ENCODE data around the gene COPZ1.

Gene COPZ1

GRCh38 chr12:54356228-54356627 is 31.3 kb downstream of the COPZ1 start:
- no peak overlapping the region for H3K23ac ChIP-seq (ENCODE audit: low read depth, low read length, poor library complexity)
- no peak overlapping the region for H3K4ac ChIP-seq (ENCODE audit: low read length)
- no peaks in the 10 kb centered on the region for H3K27me3 ChIP-seq (ENCODE audit: control insufficient read depth in 3 of 3, insufficient read depth in 3 of 3, low read depth in 1 of 3, low read length in 3 of 3)
- no peak overlapping the region for H4K91ac ChIP-seq (ENCODE audit: low read depth, low read length, poor library complexity)
- H3K9me3 ChIP-seq (replicated peaks in 1 of 2; ENCODE audit: control insufficient read depth in 2 of 2, insufficient read depth in 1 of 2, low read depth in 1 of 2, low read length in 2 of 2), result no peaks in the 10 kb centered on the region
- H2BK5ac ChIP-seq (ENCODE audit: low read length), result peak overlapping the region; percentile 31
- H4K8ac ChIP-seq (ENCODE audit: low read depth, low read length), result no peak overlapping the region
- DNase-seq (ENCODE audit: low spot score), result no peak
- H2BK120ac ChIP-seq (ENCODE audit: low read depth, low read length), result peak overlapping the region; percentile 57
- peaks cover 63 to 81% of the 10 kb centered on the region in 2 donors for H3K4me1 ChIP-seq (ENCODE audit: control insufficient read depth in 2 of 2, insufficient read depth in 1 of 2, low read depth in 1 of 2, low read length in 2 of 2)
- H2BK15ac ChIP-seq (ENCODE audit: low read length), result peak overlapping the region; percentile 59
- H3K4me3 ChIP-seq (ENCODE audit: low read length in 2 of 2), result no peak overlapping the region
- peak overlapping the region; percentile 89 for H3K18ac ChIP-seq (ENCODE audit: low read length)
- H2AFZ ChIP-seq (ENCODE audit: low read length), result no peak overlapping the region
- peaks cover 0 to 4% of the 10 kb centered on the region in 2 donors for H3K36me3 ChIP-seq (replicated peaks in 1 of 2; ENCODE audit: control insufficient read depth in 2 of 2, insufficient read depth in 2 of 2, low read length in 2 of 2)
- H3K79me1 ChIP-seq (ENCODE audit: low read depth, low read length), result no peaks in the 10 kb centered on the region
- H3K9ac ChIP-seq (ENCODE audit: low read depth, low read length, poor library complexity), result no peak overlapping the region
- peak overlapping the region; percentile 93 for H3K27ac ChIP-seq (replicated peaks; ENCODE audit: low read length)
- H2BK12ac ChIP-seq (ENCODE audit: low read length), result no peak overlapping the region
- H3K4me2 ChIP-seq (ENCODE audit: insufficient read depth, low read length, poor library complexity, severe bottlenecking), result peak overlapping the region; percentile 38
- peak overlapping the region; percentile 77 for H2AK5ac ChIP-seq (ENCODE audit: low read depth, low read length)
- no peak overlapping the region for H3K14ac ChIP-seq (ENCODE audit: low read length)
- no CpG with 5 or more reads among the region's 3 CpGs for whole genome bisulfite sequencing, 2 donors (ENCODE audit: extremely low coverage in 2 of 2, insufficient read length in 2 of 2, insufficient replicate concordance in 1 of 2)

GRCh38 chr12:54356951-54357356 is 32.0 kb downstream of the COPZ1 start:
- no peaks in the 10 kb centered on the region for H3K36me3 ChIP-seq (replicated peaks in 1 of 2; ENCODE audit: control insufficient read depth in 2 of 2, insufficient read depth in 2 of 2, low read length in 2 of 2)
- H3K14ac ChIP-seq (ENCODE audit: low read length), result no peak overlapping the region
- H3K27me3 ChIP-seq (ENCODE audit: control insufficient read depth in 3 of 3, insufficient read depth in 3 of 3, low read depth in 1 of 3, low read length in 3 of 3), result no peaks in the 10 kb centered on the region
- H4K8ac ChIP-seq (ENCODE audit: low read depth, low read length), result no peak overlapping the region
- no peak overlapping the region for H2AFZ ChIP-seq (ENCODE audit: low read length)
- no peaks in the 10 kb centered on the region for H3K79me1 ChIP-seq (ENCODE audit: low read depth, low read length)
- peak overlapping the region; percentile 44 for H4K91ac ChIP-seq (ENCODE audit: low read depth, low read length, poor library complexity)
- H3K9me3 ChIP-seq (replicated peaks in 1 of 2; ENCODE audit: control insufficient read depth in 2 of 2, insufficient read depth in 1 of 2, low read depth in 1 of 2, low read length in 2 of 2), result no peaks in the 10 kb centered on the region
- WGBS, 2 donors (ENCODE audit: extremely low coverage in 2 of 2, insufficient read length in 2 of 2, insufficient replicate concordance in 1 of 2), result no CpG with 5 or more reads among the region's 4 CpGs
- H2BK12ac ChIP-seq (ENCODE audit: low read length), result peak overlapping the region; percentile 35
- H3K4me1 ChIP-seq (ENCODE audit: control insufficient read depth in 2 of 2, insufficient read depth in 1 of 2, low read depth in 1 of 2, low read length in 2 of 2), result peaks cover 57 to 74% of the 10 kb centered on the region in 2 donors
- peak overlapping the region; percentile 18 for H3K4me2 ChIP-seq (ENCODE audit: insufficient read depth, low read length, poor library complexity, severe bottlenecking)
- H3K4ac ChIP-seq (ENCODE audit: low read length), result no peak overlapping the region
- H3K23ac ChIP-seq (ENCODE audit: low read depth, low read length, poor library complexity), result no peak overlapping the region
- peak overlapping the region; percentile 93 for H3K27ac ChIP-seq (replicated peaks; ENCODE audit: low read length)
- peak overlapping the region; percentile 89 for H3K18ac ChIP-seq (ENCODE audit: low read length)
- H3K4me3 ChIP-seq (ENCODE audit: low read length in 2 of 2), result peak overlapping the region in 1 of 2 donors; percentile 52
- peak overlapping the region; percentile 3 for H2AK5ac ChIP-seq (ENCODE audit: low read depth, low read length)
- peak overlapping the region; percentile 31 for H2BK5ac ChIP-seq (ENCODE audit: low read length)
- H2BK120ac ChIP-seq (ENCODE audit: low read depth, low read length), result peak overlapping the region; percentile 57
- H3K9ac ChIP-seq (ENCODE audit: low read depth, low read length, poor library complexity), result no peak overlapping the region
- H2BK15ac ChIP-seq (ENCODE audit: low read length), result no peak overlapping the region
- no peak for DNase-seq (ENCODE audit: low spot score)

- Histone ChIP-seq H3K18ac (ENCODE audit: low read length) (peak overlapping the region; percentile 69), H4K8ac (ENCODE audit: low read depth, low read length) (no peak overlapping the region), H3K23ac (ENCODE audit: low read depth, low read length, poor library complexity) (no peak overlapping the region), H3K4ac (ENCODE audit: low read length) (no peak overlapping the region), H3K36me3 (replicated peaks in 1 of 2; ENCODE audit: control insufficient read depth in 2 of 2, insufficient read depth in 2 of 2, low read length in 2 of 2) (no peaks in the 10 kb centered on the region), H2AFZ (ENCODE audit: low read length) (no peak overlapping the region), H3K9ac (ENCODE audit: low read depth, low read length, poor library complexity) (no peak overlapping the region), H4K91ac (ENCODE audit: low read depth, low read length, poor library complexity) (no peak overlapping the region), H3K79me1 (ENCODE audit: low read depth, low read length) (no peaks in the 10 kb centered on the region), H3K14ac (ENCODE audit: low read length) (no peak overlapping the region), H2BK15ac (ENCODE audit: low read length) (no peak overlapping the region), H3K27ac (replicated peaks; ENCODE audit: low read length) (peak overlapping the region; percentile 93), H2BK5ac (ENCODE audit: low read length) (peak overlapping the region; percentile 31), H3K27me3 (ENCODE audit: control insufficient read depth in 3 of 3, insufficient read depth in 3 of 3, low read depth in 1 of 3, low read length in 3 of 3) (no peaks in the 10 kb centered on the region), H3K4me1 (ENCODE audit: control insufficient read depth in 2 of 2, insufficient read depth in 1 of 2, low read depth in 1 of 2, low read length in 2 of 2) (peaks cover 54 to 71% of the 10 kb centered on the region in 2 donors), H3K4me3 (ENCODE audit: low read length in 2 of 2) (peak overlapping the region in 1 of 2 donors; percentile 52), H2BK120ac (ENCODE audit: low read depth, low read length) (no peak overlapping the region), H3K9me3 (replicated peaks in 1 of 2; ENCODE audit: control insufficient read depth in 2 of 2, insufficient read depth in 1 of 2, low read depth in 1 of 2, low read length in 2 of 2) (no peaks in the 10 kb centered on the region), H3K4me2 (ENCODE audit: insufficient read depth, low read length, poor library complexity, severe bottlenecking) (peak overlapping the region; percentile 53), H2AK5ac (ENCODE audit: low read depth, low read length) (peak overlapping the region; percentile 3), H2BK12ac (ENCODE audit: low read length) (no peak overlapping the region)
- DNase-seq (ENCODE audit: low spot score), result no peak
- WGBS, 2 donors (ENCODE audit: extremely low coverage in 2 of 2, insufficient read length in 2 of 2, insufficient replicate concordance in 1 of 2), result no CpG with 5 or more reads among the region's 2 CpGs
These were observed 32.7 kb downstream of the COPZ1 start for GRCh38 chr12:54357506-54358190.

- Histone ChIP-seq H3K14ac (ENCODE audit: low read length) (no peak overlapping the region), H3K4ac (ENCODE audit: low read length) (no peak overlapping the region), H2BK120ac (ENCODE audit: low read depth, low read length) (no peak overlapping the region), H3K9me3 (replicated peaks in 1 of 2; ENCODE audit: control insufficient read depth in 2 of 2, insufficient read depth in 1 of 2, low read depth in 1 of 2, low read length in 2 of 2) (no peaks in the 10 kb centered on the region), H3K27ac (replicated peaks; ENCODE audit: low read length) (peak overlapping the region; percentile 93), H2AK5ac (ENCODE audit: low read depth, low read length) (peak overlapping the region; percentile 9), H4K8ac (ENCODE audit: low read depth, low read length) (no peak overlapping the region), H2BK12ac (ENCODE audit: low read length) (no peak overlapping the region), H3K18ac (ENCODE audit: low read length) (peak overlapping the region; percentile 69), H2BK5ac (ENCODE audit: low read length) (no peak overlapping the region), H4K91ac (ENCODE audit: low read depth, low read length, poor library complexity) (no peak overlapping the region), H3K27me3 (ENCODE audit: control insufficient read depth in 3 of 3, insufficient read depth in 3 of 3, low read depth in 1 of 3, low read length in 3 of 3) (no peaks in the 10 kb centered on the region), H2AFZ (ENCODE audit: low read length) (peak overlapping the region; percentile 47), H3K4me3 (ENCODE audit: low read length in 2 of 2) (peak overlapping the region; percentile 52 to 71), H3K9ac (ENCODE audit: low read depth, low read length, poor library complexity) (peak overlapping the region; percentile 82), H3K4me2 (ENCODE audit: insufficient read depth, low read length, poor library complexity, severe bottlenecking) (peak overlapping the region; percentile 53), H3K4me1 (ENCODE audit: control insufficient read depth in 2 of 2, insufficient read depth in 1 of 2, low read depth in 1 of 2, low read length in 2 of 2) (peaks cover 49 to 64% of the 10 kb centered on the region in 2 donors), H3K79me1 (ENCODE audit: low read depth, low read length) (no peaks in the 10 kb centered on the region), H3K23ac (ENCODE audit: low read depth, low read length, poor library complexity) (no peak overlapping the region), H2BK15ac (ENCODE audit: low read length) (no peak overlapping the region), H3K36me3 (replicated peaks in 1 of 2; ENCODE audit: control insufficient read depth in 2 of 2, insufficient read depth in 2 of 2, low read length in 2 of 2) (no peaks in the 10 kb centered on the region)
- no CpG with 5 or more reads among the region's 15 CpGs for WGBS, 2 donors (ENCODE audit: extremely low coverage in 2 of 2, insufficient read length in 2 of 2, insufficient replicate concordance in 1 of 2)
- peak; percentile 29 for DNase-seq (ENCODE audit: low spot score)
These were observed 33.4 kb downstream of the COPZ1 start for GRCh38 chr12:54358191-54358944.

Data from neuronal stem cell (in vitro differentiated cells).